Raji (cell line): Measurements from ENCODE around the gene KIRREL3.

Source experiments
- POLR2A ChIP-seq: IDR thresholded peaks from 2 replicates; pipeline ENCODE4 v1.6.1; 2011; ENCODE audit warnings: low read depth, low read length, control low read depth; ENCODE audit not compliant: insufficient read depth

Gene KIRREL3

DNA sequence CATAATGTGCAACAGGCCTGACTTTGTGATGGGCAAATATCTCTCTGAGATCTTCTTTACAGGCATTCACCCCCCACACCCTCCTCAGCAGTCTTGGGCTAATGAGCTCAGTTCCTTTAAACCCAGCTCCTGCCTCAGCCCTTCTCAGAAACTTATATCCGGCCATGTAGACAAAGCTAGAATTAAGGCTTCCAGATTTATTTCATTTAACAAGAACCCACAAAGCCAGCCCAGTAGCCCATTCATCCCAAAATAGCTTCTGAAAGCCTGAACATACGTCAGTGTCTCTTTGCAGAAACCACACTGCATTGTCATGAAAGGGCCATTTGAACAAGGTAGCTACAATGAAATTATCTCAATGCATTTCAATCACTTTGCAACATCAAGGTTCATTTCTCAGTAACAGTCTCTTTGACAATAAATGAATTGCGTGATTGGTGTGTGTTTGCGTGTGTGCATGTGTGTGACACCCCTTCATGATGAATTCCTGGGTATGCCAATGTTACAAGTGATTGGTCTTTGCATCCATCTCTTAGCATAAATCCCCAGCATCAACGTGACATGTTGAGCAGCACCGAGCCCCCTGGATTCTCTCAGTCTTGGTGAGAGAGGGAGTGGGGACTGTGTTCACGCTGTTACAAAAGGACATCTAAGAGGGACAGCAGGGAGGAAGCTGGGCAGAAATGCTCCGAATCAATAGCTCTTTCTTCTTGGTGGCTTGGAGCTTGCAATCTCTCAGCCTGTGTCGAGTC, 299.6 kb downstream of the KIRREL3 start:
- no peak for TF ChIP-seq POLR2A

- TF ChIP-seq POLR2A, result no peak
Measured at GRCh38 chr11:126698576-126698975, 302.0 kb downstream of the KIRREL3 start.

DNA sequence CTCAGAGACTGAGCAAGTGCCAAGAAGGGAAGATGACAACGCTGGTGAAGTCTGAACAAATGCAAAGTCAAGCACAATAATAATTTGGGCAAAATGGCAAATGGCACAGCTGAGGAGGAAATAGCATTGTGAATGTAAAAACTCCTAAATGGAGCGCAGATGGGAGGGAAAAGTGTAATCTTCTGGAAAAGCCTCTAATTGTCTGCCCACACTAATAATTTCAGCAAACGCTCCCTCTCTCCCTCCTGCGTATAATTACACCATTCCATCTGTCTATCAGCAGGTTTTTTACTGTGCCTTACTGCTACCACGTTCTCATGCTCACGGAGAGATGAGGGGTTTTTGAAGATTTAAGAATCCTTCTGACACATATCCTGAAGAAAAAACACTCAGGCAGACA, 302.6 kb downstream of the KIRREL3 start:
- no peak for TF ChIP-seq POLR2A

DNA sequence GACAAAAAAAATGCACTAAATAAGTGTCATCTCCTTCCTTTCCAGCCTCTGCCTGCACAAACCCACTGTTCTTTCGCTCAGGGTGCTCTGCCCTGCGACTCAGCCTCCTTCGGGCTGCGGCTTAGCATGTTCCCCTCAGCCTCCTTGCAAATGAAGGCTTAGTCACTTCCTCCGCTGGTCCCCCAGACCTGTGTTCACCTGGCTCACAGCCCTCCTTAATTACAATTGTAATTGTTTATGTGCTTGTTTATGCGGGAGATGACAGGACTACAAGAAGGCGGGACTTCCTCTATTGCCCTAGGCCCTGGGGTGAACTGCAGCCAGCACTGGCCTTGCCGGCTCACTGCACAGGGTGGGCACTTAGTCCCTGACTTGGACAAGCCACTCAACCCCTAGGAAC, 303.6 kb downstream of the KIRREL3 start:
- TF ChIP-seq POLR2A, result no peak

DNA sequence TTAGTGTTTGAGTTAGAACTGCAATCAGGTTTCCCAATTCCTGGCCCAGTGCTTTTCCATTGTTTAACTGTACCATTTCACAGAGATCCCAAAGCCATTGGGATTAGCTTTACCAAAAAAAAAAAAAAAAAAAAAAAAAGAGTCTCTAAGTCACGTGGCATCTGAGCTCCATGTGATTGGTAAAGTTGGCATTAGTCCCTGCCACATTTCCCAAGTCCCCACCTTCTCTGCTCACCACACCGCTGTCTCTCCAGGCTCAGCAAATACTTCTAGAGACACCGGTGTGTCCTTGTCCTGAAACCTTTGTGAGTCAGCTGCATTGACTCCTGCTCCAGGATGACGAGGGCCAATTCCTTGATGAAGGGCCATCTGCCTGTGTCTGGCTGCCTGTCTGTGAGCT, 305.3 kb downstream of the KIRREL3 start:
- TF ChIP-seq POLR2A, result no peak

DNA sequence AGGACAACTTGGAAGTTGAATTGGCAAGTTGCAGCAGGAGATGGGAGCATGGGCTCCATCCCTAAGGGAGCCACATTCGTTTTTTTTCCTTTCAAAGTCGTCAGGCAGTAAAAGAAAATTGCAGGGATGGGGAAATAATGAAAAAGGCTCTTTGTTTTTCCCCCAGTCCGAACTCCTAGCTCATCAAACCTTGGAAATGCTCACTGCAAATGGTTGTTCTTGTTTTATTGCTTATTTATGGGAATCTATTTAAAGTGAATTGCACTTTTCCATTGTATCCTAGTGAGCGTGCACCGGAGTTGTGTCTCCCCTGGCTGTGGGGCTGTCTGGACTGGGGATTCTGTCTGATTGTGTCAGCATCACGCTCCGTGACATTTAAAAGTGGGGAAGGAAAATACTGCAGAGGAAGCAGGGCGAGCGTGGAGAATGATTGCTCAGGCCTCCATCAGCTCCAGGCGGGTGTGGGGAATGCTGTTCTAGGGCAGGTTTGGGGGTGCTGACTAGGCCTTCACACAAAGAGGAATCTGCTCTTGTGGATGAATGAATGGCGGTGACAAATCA, 306.4 kb downstream of the KIRREL3 start:
- no peak for TF ChIP-seq POLR2A

- TF ChIP-seq POLR2A, result no peak
Measured at GRCh38 chr11:126687477-126687876, 313.1 kb downstream of the KIRREL3 start.

GRCh38 chr11:126686938-126687337, 313.6 kb downstream of the KIRREL3 start:
- TF ChIP-seq POLR2A, result no peak

DNA sequence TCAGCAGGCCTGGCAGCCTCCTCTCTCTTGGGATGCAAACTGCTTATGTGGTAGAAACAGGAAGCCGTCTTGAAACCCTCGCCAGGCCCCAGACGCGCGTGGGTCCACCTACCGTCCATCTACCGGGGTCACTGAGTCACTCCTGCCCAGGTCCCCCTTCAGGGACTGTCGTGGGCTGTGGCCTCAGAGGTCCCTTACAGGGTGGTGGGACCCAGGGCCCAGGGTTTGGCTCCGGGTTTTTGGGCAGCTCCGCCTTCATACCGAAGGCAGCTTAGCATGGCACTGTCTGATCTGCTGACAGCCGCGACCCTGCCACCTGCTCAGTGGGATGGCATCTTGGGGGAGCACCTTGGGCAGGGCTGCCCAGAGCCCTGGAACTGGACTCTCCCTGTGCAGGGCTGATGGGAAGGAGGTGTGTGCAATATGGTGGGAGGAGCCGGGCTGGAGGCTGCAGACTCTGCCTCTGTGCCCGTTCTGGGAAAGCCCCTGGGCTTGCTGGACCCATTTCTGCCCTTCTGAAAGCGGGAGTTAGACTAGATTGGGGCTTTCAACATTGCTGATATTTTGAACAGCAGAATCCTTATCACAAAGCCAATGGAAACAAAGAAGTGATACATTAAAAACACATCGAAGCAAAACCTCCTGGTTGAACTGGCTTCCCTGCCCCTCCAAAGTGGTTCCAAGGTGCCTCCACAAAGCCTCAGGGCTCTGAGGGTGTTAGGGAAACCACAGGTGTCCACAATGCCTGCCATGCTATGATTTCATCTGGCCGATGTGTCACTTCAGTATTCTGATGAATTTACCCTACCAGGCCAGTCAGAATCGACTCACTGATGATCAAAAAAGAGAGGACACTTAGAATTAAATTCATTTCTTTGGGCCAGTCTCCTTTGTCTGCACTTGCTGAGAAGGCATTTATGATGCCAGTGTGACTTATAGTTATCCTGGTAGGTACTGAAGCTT, 316.5 kb downstream of the KIRREL3 start:
- TF ChIP-seq POLR2A, result no peak

DNA sequence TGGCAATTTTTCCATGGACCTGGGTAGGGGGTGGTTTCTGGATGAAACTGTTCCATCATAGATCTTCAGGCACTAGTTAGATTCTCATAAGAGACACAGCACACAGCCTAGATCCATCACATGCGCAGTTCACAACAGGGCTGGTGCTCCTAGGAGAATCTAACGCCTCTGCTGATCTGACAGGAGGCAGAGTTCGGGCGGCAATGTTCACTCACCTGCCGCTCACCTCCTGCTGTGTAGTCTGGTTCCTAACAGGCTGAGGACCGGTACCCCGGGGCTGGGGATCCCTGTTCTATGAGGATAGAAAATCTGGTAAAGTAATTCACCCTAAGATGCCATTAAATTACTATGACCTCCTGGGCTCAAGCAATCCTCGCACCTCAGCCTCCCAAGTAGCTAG, 318.0 kb downstream of the KIRREL3 start:
- no peak for TF ChIP-seq POLR2A

- no peak for TF ChIP-seq POLR2A
Measured at GRCh38 chr11:126680700-126681099, 319.9 kb downstream of the KIRREL3 start.

DNA sequence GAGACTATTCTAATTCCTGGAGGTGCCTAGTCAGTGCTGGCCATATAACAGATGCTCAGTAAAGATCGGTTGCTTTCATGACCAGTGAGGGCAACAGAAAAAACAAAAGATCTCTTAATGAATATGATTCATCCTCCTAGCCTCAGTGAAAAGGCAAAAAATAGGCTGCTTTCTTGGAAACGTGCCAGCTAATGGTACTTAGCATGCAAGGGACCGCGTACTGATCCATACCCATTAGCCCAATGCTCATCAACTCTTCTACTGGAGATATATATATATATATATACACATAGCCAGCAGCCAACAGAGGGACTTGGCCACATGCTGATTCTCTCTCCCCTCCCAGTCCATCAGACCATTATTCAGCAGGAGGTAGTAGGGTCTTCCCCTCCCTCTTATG, 320.4 kb downstream of the KIRREL3 start:
- no peak for TF ChIP-seq POLR2A

GRCh38 chr11:126679033-126679432, 321.5 kb downstream of the KIRREL3 start:
- no peak for TF ChIP-seq POLR2A

DNA sequence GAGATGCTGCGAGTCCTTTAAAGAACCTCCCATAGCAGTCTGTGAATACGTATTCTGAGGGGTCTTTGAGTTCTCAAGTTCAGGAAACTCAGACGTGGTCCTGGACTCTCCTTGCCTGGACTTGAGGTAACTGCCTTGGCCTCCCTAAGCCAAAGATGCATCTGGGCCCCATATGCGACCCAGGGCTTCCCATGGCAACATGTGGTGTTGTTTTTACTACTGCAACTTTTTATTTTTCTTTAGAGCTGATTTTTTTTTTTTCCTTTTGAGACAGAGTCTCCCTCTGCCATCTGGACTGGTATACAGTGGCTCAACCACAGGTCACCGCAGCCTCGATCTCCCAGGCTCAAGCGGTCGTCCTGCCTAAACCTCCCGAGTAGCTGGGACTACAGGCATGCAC, 324.0 kb downstream of the KIRREL3 start:
- TF ChIP-seq POLR2A, result no peak

- TF ChIP-seq POLR2A, result no peak
Measured at GRCh38 chr11:126673319-126673718, 327.3 kb downstream of the KIRREL3 start.

DNA sequence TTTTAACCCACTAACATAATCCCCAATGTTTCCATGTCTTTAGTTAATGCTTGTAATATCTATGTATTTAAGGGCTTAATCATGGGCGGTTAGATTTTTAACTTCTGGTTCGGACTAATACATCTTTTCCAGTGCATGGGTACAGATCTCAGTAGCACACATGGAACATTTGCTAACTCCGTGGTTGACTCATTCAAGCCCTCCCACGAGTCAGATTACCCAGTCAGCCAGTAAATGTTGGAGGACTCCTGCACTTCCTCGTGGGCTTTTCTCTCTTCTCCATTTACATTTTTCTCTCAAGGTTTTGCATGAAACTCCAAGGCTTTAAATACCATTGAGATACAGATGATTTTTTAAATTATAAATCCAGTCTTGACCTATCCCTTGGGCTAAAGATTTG, 331.2 kb downstream of the KIRREL3 start:
- TF ChIP-seq POLR2A, result no peak

- no peak for TF ChIP-seq POLR2A
Measured at GRCh38 chr11:126664643-126665042, 335.9 kb downstream of the KIRREL3 start.
